Hematopoietic multipotent progenitor cell treated with erythropoietin and hydrocortisone succinate and interleukin-3 and kit ligand, for 6 days (in vitro differentiated cells): ENCODE data around the gene SERPINA5.
"Not testable (repeated sequence)": the region's sequence is repeated elsewhere in the genome, so short reads cannot be mapped to it uniquely, and the experiment has no call there.

Experiments
- DNase-seq: peaks from one replicate; pipeline ENCODE4 v3.0.0-alpha.2; 2015

Gene SERPINA5

GRCh38 chr14:94630396-94630795 is 49.2 kb downstream of the SERPINA5 start:
- no peak for DNase-seq

GRCh38 chr14:94631050-94631449 is 49.8 kb downstream of the SERPINA5 start:
- DNase-seq = no peak

- no peak for DNase-seq
Observed at GRCh38 chr14:94631536-94632304, 50.5 kb downstream of the SERPINA5 start.

GRCh38 chr14:94632305-94632590 is 51.0 kb downstream of the SERPINA5 start:
- DNase-seq = no peak

GRCh38 chr14:94633121-94633520 is 51.9 kb downstream of the SERPINA5 start:
- DNase-seq = no peak

GRCh38 chr14:94635154-94635553 is 53.9 kb downstream of the SERPINA5 start:
- DNase-seq = no peak

- DNase-seq = peak; percentile 12
Observed at GRCh38 chr14:94636744-94637412, 55.7 kb downstream of the SERPINA5 start.

GRCh38 chr14:94637814-94638213 is 56.6 kb downstream of the SERPINA5 start:
- not testable (repeated sequence) for DNase-seq

GRCh38 chr14:94638339-94638738 is 57.1 kb downstream of the SERPINA5 start:
- no peak for DNase-seq

- DNase-seq = no peak
Observed at GRCh38 chr14:94638961-94639817, 58.0 kb downstream of the SERPINA5 start.

GRCh38 chr14:94640721-94641631 is 59.8 kb downstream of the SERPINA5 start:
- DNase-seq = no peak

- no peak for DNase-seq
Observed at GRCh38 chr14:94641632-94641955, 60.4 kb downstream of the SERPINA5 start.
